WTC11 (cell line): ENCODE measurements around the gene LGMN. TPM values are rescaled to one million over a fixed set of nuclear protein-coding genes. Genes with fewer than 3 reads are reported as not detected.

Source experiments
- ATAC-seq: fragments of 200-7000 bp; cut with Tn5 transposase; 2 replicates; pipeline ENCODE4 v1.10.0; 2021; ENCODE audit warnings: mild to moderate bottlenecking, moderate library complexity
- CTCF ChIA-PET: fragments of 300-600 bp; sonication (Branson Sonifier 250); formaldehyde crosslinking; loops from one replicate; lab custom pipeline; 2021; ENCODE audit warnings: antibody characterized with exemption; lab: Charles Lee
- POLR2A ChIA-PET: fragments of 350-600 bp; sonication (Branson Sonifier 250); formaldehyde crosslinking; loops from one replicate; lab custom pipeline; 2021; ENCODE audit warnings: antibody characterized with exemption; lab: Charles Lee
- DNase-seq: peaks from one replicate; pipeline ENCODE4 v3.0.0; 2021; ENCODE audit warnings: low spot score
- H3K27ac Mint-ChIP-seq: 2 replicates; pipeline ENCODE4 v1.8.0; 2021; ENCODE audit warnings: mixed read lengths
- H3K27me3 Mint-ChIP-seq: 2 replicates; pipeline ENCODE4 v1.8.0; 2021; ENCODE audit warnings: low read depth, mild to moderate bottlenecking, moderate library complexity, mixed read lengths
- H3K36me3 Mint-ChIP-seq: 2 replicates; pipeline ENCODE4 v1.8.0; 2021; ENCODE audit warnings: mixed read lengths
- H3K4me1 Mint-ChIP-seq: 2 replicates; pipeline ENCODE4 v1.8.0; 2022; ENCODE audit warnings: mixed read lengths
- H3K4me3 Mint-ChIP-seq: 2 replicates; pipeline ENCODE4 v1.8.0; 2021; ENCODE audit warnings: mild to moderate bottlenecking, moderate library complexity, mixed read lengths
- H3K9me3 Mint-ChIP-seq: 2 replicates; pipeline ENCODE4 v1.8.0; 2021; ENCODE audit warnings: mixed read lengths
- ETV6 ChIP-seq: sonication (generic); formaldehyde crosslinking; IDR thresholded peaks from 2 replicates; pipeline ENCODE4 v1.8.1; 2022; ENCODE audit warnings: mild to moderate bottlenecking, missing genetic modification reagents
- GRHL2 ChIP-seq: fragments of 250-450 bp; sonication (Bioruptor Pico); IDR thresholded peaks from 2 replicates; pipeline ENCODE4 v1.8.0; 2022; ENCODE audit warnings: mild to moderate bottlenecking, moderate library complexity; ENCODE audit not compliant: insufficient replicate concordance, severe bottlenecking
- IRF2 ChIP-seq: sonication (generic); formaldehyde crosslinking; IDR thresholded peaks from 2 replicates; pipeline ENCODE4 v1.8.0; 2022; ENCODE audit warnings: low read depth, missing genetic modification reagents, borderline replicate concordance
- RELA ChIP-seq: sonication (generic); formaldehyde crosslinking; IDR thresholded peaks from 2 replicates; pipeline ENCODE4 v1.8.1; 2022; ENCODE audit warnings: missing genetic modification reagents, mild to moderate bottlenecking, borderline replicate concordance
- SMAD3 ChIP-seq: sonication (generic); formaldehyde crosslinking; IDR thresholded peaks from 2 replicates; pipeline ENCODE4 v1.8.0; 2022; ENCODE audit warnings: missing genetic modification reagents, mild to moderate bottlenecking, borderline replicate concordance
- TEAD4 ChIP-seq: sonication (generic); formaldehyde crosslinking; IDR thresholded peaks from 2 replicates; pipeline ENCODE4 v1.8.0; 2022; ENCODE audit warnings: mild to moderate bottlenecking, missing genetic modification reagents
- ZNF121 ChIP-seq: sonication (generic); formaldehyde crosslinking; IDR thresholded peaks from 2 replicates; pipeline ENCODE4 v1.8.0; 2023; ENCODE audit warnings: missing genetic modification reagents
- ZNF219 ChIP-seq: sonication (generic); formaldehyde crosslinking; IDR thresholded peaks from 2 replicates; pipeline ENCODE4 v1.8.0; 2023; ENCODE audit warnings: missing genetic modification reagents, mild to moderate bottlenecking, borderline replicate concordance
- ZNF232 ChIP-seq: sonication (generic); formaldehyde crosslinking; IDR thresholded peaks from 2 replicates; pipeline ENCODE4 v1.8.0; 2022; ENCODE audit warnings: mild to moderate bottlenecking, missing genetic modification reagents
- ZNF671 ChIP-seq: fragments of 250-450 bp; sonication (Bioruptor Pico); IDR thresholded peaks from 2 replicates; pipeline ENCODE4 v1.8.0; 2021; ENCODE audit warnings: mild to moderate bottlenecking
- total RNA-seq: library from RNA; stranded (reverse); gene quantifications from 3 replicates; pipeline ENCODE4 v1.2.3, GENCODE V29; 2021
- TF ChIP-seq, protein P1 (sequence below): sonication (generic); formaldehyde crosslinking; IDR thresholded peaks from 2 replicates; pipeline ENCODE4 v1.8.1; 2022; ENCODE audit warnings: low read depth, missing genetic modification reagents, borderline replicate concordance
- TF ChIP-seq, protein P2 (sequence below): sonication (generic); formaldehyde crosslinking; conservative IDR thresholded peaks from 2 replicates; pipeline ENCODE4 v1.8.1; 2022; ENCODE audit warnings: mild to moderate bottlenecking, missing genetic modification reagents
- TF ChIP-seq, protein P3 (sequence below): sonication (generic); formaldehyde crosslinking; IDR thresholded peaks from 2 replicates; pipeline ENCODE4 v1.8.1; 2022; ENCODE audit warnings: missing genetic modification reagents, borderline replicate concordance
- TF ChIP-seq, protein P4 (sequence below): sonication (generic); formaldehyde crosslinking; IDR thresholded peaks from 2 replicates; pipeline ENCODE4 v1.8.1; 2023; ENCODE audit warnings: mild to moderate bottlenecking, missing genetic modification reagents, moderate library complexity
- TF ChIP-seq, protein P5 (sequence below): fragments of 250-450 bp; sonication (Bioruptor Pico); IDR thresholded peaks from 2 replicates; pipeline ENCODE4 v1.9.0; 2021; ENCODE audit warnings: mild to moderate bottlenecking
- TF ChIP-seq, protein P6 (sequence below): sonication (generic); formaldehyde crosslinking; IDR thresholded peaks from 2 replicates; pipeline ENCODE4 v1.8.1; 2022; ENCODE audit warnings: mild to moderate bottlenecking, moderate library complexity, missing genetic modification reagents
- TF ChIP-seq, protein P7 (sequence below): sonication (generic); formaldehyde crosslinking; IDR thresholded peaks from 2 replicates; pipeline ENCODE4 v1.8.0; 2022; ENCODE audit warnings: mild to moderate bottlenecking, missing genetic modification reagents

LGMN gene
- total RNA-seq, 1 experiment from 2014 or later: 55.7 TPM

DNA sequence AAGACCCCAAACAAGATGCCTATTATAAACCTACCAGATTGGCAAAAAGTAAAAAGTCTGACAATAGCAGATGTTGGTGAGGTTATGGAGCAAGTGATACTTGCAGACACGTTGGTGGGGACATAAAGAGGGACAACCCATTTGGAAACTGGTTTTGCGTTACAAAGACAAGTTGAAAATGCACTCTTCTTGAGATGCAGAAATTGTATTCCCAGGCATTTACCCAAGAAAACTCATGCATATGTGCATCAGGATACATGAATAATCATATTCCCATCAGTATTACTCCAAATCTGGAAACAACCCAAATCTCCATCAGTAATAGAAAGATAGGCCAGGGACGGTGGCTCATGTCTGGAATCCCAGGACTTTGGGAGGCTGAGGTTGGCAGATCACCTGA is 32.9 kb upstream of the LGMN start:
- CTCF ChIA-PET: no interaction called here
- ATAC-seq (no peak), DNase-seq (no peak)
- H3K4me3 Mint-ChIP-seq: no peak overlapping the region
- POLR2A ChIA-PET: no interaction called here
- H3K4me1 Mint-ChIP-seq: peaks cover 9% of the 10 kb centered on the region
- peaks cover 17% of the 10 kb centered on the region for H3K9me3 Mint-ChIP-seq
- H3K27ac Mint-ChIP-seq: no peak overlapping the region
- no peak for TF ChIP-seq ETV6 (CRISPR knock-in tag)
- no peak for TF ChIP-seq ZNF121 (CRISPR knock-in tag)
- TF ChIP-seq, protein P1, sequence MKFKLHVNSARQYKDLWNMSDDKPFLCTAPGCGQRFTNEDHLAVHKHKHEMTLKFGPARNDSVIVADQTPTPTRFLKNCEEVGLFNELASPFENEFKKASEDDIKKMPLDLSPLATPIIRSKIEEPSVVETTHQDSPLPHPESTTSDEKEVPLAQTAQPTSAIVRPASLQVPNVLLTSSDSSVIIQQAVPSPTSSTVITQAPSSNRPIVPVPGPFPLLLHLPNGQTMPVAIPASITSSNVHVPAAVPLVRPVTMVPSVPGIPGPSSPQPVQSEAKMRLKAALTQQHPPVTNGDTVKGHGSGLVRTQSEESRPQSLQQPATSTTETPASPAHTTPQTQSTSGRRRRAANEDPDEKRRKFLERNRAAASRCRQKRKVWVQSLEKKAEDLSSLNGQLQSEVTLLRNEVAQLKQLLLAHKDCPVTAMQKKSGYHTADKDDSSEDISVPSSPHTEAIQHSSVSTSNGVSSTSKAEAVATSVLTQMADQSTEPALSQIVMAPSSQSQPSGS (CRISPR knock-in tag): no peak
- no peak for TF ChIP-seq ZNF219 (CRISPR knock-in tag)
- TF ChIP-seq ZNF671 (CRISPR knock-in tag): no peak
- TF ChIP-seq, protein P2, sequence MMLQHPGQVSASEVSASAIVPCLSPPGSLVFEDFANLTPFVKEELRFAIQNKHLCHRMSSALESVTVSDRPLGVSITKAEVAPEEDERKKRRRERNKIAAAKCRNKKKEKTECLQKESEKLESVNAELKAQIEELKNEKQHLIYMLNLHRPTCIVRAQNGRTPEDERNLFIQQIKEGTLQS (CRISPR knock-in tag): no peak
- TF ChIP-seq, protein P3, sequence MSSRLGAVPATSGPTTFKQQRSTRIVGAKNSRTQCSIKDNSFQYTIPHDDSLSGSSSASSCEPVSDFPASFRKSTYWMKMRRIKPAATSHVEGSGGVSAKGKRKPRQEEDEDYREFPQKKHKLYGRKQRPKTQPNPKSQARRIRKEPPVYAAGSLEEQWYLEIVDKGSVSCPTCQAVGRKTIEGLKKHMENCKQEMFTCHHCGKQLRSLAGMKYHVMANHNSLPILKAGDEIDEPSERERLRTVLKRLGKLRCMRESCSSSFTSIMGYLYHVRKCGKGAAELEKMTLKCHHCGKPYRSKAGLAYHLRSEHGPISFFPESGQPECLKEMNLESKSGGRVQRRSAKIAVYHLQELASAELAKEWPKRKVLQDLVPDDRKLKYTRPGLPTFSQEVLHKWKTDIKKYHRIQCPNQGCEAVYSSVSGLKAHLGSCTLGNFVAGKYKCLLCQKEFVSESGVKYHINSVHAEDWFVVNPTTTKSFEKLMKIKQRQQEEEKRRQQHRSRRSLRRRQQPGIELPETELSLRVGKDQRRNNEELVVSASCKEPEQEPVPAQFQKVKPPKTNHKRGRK (CRISPR knock-in tag): no peak
- TF ChIP-seq, protein P4, sequence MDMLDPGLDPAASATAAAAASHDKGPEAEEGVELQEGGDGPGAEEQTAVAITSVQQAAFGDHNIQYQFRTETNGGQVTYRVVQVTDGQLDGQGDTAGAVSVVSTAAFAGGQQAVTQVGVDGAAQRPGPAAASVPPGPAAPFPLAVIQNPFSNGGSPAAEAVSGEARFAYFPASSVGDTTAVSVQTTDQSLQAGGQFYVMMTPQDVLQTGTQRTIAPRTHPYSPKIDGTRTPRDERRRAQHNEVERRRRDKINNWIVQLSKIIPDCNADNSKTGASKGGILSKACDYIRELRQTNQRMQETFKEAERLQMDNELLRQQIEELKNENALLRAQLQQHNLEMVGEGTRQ: no peak
- no peak for TF ChIP-seq IRF2 (CRISPR knock-in tag)
- no peak for TF ChIP-seq RELA (CRISPR knock-in tag)
- TF ChIP-seq, protein P5, sequence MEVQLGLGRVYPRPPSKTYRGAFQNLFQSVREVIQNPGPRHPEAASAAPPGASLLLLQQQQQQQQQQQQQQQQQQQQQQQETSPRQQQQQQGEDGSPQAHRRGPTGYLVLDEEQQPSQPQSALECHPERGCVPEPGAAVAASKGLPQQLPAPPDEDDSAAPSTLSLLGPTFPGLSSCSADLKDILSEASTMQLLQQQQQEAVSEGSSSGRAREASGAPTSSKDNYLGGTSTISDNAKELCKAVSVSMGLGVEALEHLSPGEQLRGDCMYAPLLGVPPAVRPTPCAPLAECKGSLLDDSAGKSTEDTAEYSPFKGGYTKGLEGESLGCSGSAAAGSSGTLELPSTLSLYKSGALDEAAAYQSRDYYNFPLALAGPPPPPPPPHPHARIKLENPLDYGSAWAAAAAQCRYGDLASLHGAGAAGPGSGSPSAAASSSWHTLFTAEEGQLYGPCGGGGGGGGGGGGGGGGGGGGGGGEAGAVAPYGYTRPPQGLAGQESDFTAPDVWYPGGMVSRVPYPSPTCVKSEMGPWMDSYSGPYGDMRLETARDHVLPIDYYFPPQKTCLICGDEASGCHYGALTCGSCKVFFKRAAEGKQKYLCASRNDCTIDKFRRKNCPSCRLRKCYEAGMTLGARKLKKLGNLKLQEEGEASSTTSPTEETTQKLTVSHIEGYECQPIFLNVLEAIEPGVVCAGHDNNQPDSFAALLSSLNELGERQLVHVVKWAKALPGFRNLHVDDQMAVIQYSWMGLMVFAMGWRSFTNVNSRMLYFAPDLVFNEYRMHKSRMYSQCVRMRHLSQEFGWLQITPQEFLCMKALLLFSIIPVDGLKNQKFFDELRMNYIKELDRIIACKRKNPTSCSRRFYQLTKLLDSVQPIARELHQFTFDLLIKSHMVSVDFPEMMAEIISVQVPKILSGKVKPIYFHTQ (CRISPR knock-in tag): no peak
- H3K27me3 Mint-ChIP-seq: peaks cover 2% of the 10 kb centered on the region
- H3K36me3 Mint-ChIP-seq: no peaks in the 10 kb centered on the region

DNA sequence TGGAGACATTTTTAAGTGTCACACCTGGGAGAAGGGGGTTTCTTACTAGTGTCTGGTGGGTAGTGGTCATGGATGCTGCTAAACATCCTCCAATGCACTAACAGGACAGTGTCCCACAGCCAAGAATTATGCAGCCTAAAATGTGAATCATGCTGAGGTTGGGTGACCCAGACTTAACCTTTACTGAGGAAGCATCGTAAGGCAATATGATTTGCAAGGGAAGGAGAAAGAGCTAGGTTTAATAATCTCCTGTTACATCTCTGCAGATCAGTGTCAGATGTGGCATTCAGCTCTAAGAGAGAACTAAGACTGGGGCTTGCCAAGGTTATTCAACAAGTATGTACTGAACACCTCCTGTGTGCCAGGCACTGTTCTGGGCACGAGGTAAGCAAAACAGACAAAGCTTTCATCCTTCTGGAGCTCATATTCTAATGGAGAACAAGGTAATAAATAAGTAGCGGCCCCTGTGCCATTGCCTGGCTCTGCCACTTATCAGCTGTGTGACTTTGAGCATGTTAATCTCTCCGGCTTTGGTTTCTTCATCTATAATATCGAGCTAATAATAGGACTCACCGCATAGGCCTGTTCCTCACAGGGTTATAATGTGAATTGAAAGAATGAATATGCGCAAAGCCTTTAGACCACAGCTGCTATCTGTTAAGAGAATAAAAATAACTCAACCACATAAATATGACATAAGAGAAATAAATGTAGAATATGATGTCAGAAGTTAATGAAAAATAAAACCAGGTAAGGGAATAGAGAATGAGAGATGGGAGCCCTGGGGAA is 32.2 kb upstream of the LGMN start:
- peaks cover 7% of the 10 kb centered on the region; the same call in 1 of the 2 replicates for H3K4me1 Mint-ChIP-seq
- ChIA-PET CTCF (interaction anchor here (1.0 kb wide), 1 partner anchor 94 kb away, joined by 4 read pairs; no protein-coding TSS in a partner anchor), POLR2A (no interaction called here)
- H3K36me3 Mint-ChIP-seq: no peaks in the 10 kb centered on the region
- no peak for DNase-seq
- TF ChIP-seq TEAD4 (CRISPR knock-in tag) (no peak), GRHL2 (CRISPR knock-in tag) (no peak), ZNF671 (CRISPR knock-in tag) (no peak), SMAD3 (CRISPR knock-in tag) (no peak), ZNF232 (CRISPR knock-in tag) (no peak)
- TF ChIP-seq, protein P6, sequence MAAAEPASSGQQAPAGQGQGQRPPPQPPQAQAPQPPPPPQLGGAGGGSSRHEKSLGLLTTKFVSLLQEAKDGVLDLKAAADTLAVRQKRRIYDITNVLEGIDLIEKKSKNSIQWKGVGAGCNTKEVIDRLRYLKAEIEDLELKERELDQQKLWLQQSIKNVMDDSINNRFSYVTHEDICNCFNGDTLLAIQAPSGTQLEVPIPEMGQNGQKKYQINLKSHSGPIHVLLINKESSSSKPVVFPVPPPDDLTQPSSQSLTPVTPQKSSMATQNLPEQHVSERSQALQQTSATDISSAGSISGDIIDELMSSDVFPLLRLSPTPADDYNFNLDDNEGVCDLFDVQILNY (CRISPR knock-in tag): no peak
- TF ChIP-seq, protein P7, sequence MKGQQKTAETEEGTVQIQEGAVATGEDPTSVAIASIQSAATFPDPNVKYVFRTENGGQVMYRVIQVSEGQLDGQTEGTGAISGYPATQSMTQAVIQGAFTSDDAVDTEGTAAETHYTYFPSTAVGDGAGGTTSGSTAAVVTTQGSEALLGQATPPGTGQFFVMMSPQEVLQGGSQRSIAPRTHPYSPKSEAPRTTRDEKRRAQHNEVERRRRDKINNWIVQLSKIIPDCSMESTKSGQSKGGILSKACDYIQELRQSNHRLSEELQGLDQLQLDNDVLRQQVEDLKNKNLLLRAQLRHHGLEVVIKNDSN (CRISPR knock-in tag): no peak
- TF ChIP-seq, protein P3 (CRISPR knock-in tag): no peak
- TF ChIP-seq, all 79 proteins: peak for 0
- Mint-ChIP-seq H3K27ac (no peak overlapping the region), H3K9me3 (peaks cover 13% of the 10 kb centered on the region; the same call in 1 of the 2 replicates), H3K4me3 (no peak overlapping the region), H3K27me3 (peaks cover 2% of the 10 kb centered on the region)
- no peak for ATAC-seq
